SK-N-SH (cell line): Measurements from ENCODE around the gene TCF19. TPM values are rescaled to one million over a fixed set of nuclear protein-coding genes. Genes with fewer than 3 reads are reported as not detected.

Experiments
- CTCF ChIA-PET: fragments of 300-600, 350-600 bp; formaldehyde crosslinking; extraction: SDS; loops from one replicate; lab custom pipeline; 2021; lab: Yijun Ruan, JAX
- POLR2A ChIA-PET: fragments of 350-600 bp; sonication (Branson Sonifier 250); formaldehyde crosslinking; extraction: SDS; loops from one replicate; lab custom pipeline; 2020; ENCODE audit warnings: antibody characterized with exemption, inconsistent platforms; lab: Yijun Ruan, JAX
- DNase-seq: peaks from one replicate; pipeline ENCODE4 v3.0.0; 2012
- H2AFZ ChIP-seq: fragments of 200-600 bp; sonication (generic); 2 replicates; pipeline ENCODE4 v1.8.1; 2016; ENCODE audit warnings: antibody characterized with exemption, mild to moderate bottlenecking, low read depth
- H3F3A ChIP-seq: fragments of 200-600 bp; sonication (generic); replicated peaks from 2 replicates; pipeline ENCODE3; 2016; ENCODE audit warnings: antibody characterized with exemption, mild to moderate bottlenecking; ENCODE audit not compliant: insufficient read depth
- H3K27ac ChIP-seq, 2 experiments: fragments of 200-500 bp in 1 of 2; fragments of 200-600 bp in 1 of 2; sonication (Bioruptor generic) in 1 of 2; sonication (generic), shearing (Covaris generic) in 1 of 2; 2 replicates each; pipeline versions ENCODE4 v1.5.1 to v1.6.1; 2014 to 2016; ENCODE audit warnings: low read depth in 2 of 2, inconsistent platforms in 1 of 2, low read length in 1 of 2, mild to moderate bottlenecking in 1 of 2, mixed read lengths in 1 of 2
- H3K27me3 ChIP-seq: fragments of 200-600 bp; sonication (generic), shearing (Covaris generic); 2 replicates; pipeline ENCODE4 v1.6.1; 2016; ENCODE audit warnings: mixed run types; ENCODE audit not compliant: insufficient read depth
- H3K36me3 ChIP-seq, 2 experiments: fragments of 200-500 bp in 1 of 2; fragments of 200-600 bp in 1 of 2; sonication (Bioruptor generic) in 1 of 2; sonication (generic) in 1 of 2; replicated peaks in 1 of 2; 2 replicates each; pipeline versions ENCODE3 to v1.5.1; 2014 to 2016; ENCODE audit warnings: low read length in 1 of 2, mild to moderate bottlenecking in 1 of 2; ENCODE audit not compliant: insufficient read depth in 2 of 2, control insufficient read depth in 1 of 2
- H3K4me1 ChIP-seq, 2 experiments: fragments of 200-500 bp in 1 of 2; fragments of 200-600 bp in 1 of 2; sonication (Bioruptor generic) in 1 of 2; sonication (generic), shearing (Covaris generic) in 1 of 2; 2 replicates each; pipeline versions ENCODE4 v1.5.1 to v1.6.1; 2014 to 2016; ENCODE audit warnings: low read depth in 1 of 2, low read length in 1 of 2, mixed run types in 1 of 2; ENCODE audit not compliant: insufficient read depth in 2 of 2, control insufficient read depth in 1 of 2
- H3K4me2 ChIP-seq: fragments of 200-600 bp; sonication (generic), shearing (Covaris generic); 2 replicates; pipeline ENCODE4 v1.6.1; 2017; ENCODE audit warnings: mixed run types
- H3K4me3 ChIP-seq, 2 experiments: fragments of 200-500 bp in 1 of 2; fragments of 200-600 bp in 1 of 2; sonication (Bioruptor generic) in 1 of 2; sonication (generic), shearing (Covaris generic) in 1 of 2; 2 replicates each; pipeline versions ENCODE4 v1.5.1 to v1.8.1; 2014 to 2016; ENCODE audit warnings: low read depth in 2 of 2, inconsistent platforms in 1 of 2, low read length in 1 of 2, mild to moderate bottlenecking in 1 of 2, mixed read lengths in 1 of 2, moderate library complexity in 1 of 2
- H3K79me2 ChIP-seq: fragments of 200-600 bp; sonication (generic); 2 replicates; pipeline ENCODE4 v1.8.1; 2017; ENCODE audit warnings: mild to moderate bottlenecking; ENCODE audit not compliant: insufficient read depth
- H3K9ac ChIP-seq: fragments of 200-600 bp; sonication (generic); 2 replicates; pipeline ENCODE4 v1.6.1; 2017; ENCODE audit warnings: mixed run types
- H3K9me2 ChIP-seq: fragments of 200-600 bp; sonication (generic); 2 replicates; pipeline ENCODE4 v1.6.1; 2017; ENCODE audit warnings: mixed run types
- H3K9me3 ChIP-seq: fragments of 200-600 bp; sonication (generic); 2 replicates; pipeline ENCODE4 v1.6.1; 2017; ENCODE audit warnings: mixed run types, mild to moderate bottlenecking, moderate library complexity
- H4K20me1 ChIP-seq: fragments of 200-600 bp; sonication (generic); 2 replicates; pipeline ENCODE4 v1.6.1; 2017; ENCODE audit warnings: mild to moderate bottlenecking, mixed run types; ENCODE audit not compliant: insufficient read depth
- CHD2 ChIP-seq: fragments of 150-350 bp; IDR thresholded peaks from 2 replicates; pipeline ENCODE4 v1.6.1; 2018; ENCODE audit warnings: low read length; ENCODE audit not compliant: partially characterized antibody
- CTCF ChIP-seq: fragments of 200-600 bp; sonication (generic); IDR thresholded peaks from 2 replicates; pipeline ENCODE4 v1.6.1; 2017; ENCODE audit warnings: antibody characterized with exemption, mild to moderate bottlenecking, moderate library complexity
- FOXJ3 ChIP-seq: sonication (generic); formaldehyde crosslinking; IDR thresholded peaks from 2 replicates; pipeline ENCODE4 v1.5.1; 2020; ENCODE audit warnings: mild to moderate bottlenecking, missing genetic modification reagents
- FOXM1 ChIP-seq: IDR thresholded peaks from 2 replicates; pipeline ENCODE4 v1.4.0; 2012; ENCODE audit warnings: low read depth, mild to moderate bottlenecking
- GATA2 ChIP-seq: sonication (generic); formaldehyde crosslinking; IDR thresholded peaks from 2 replicates; pipeline ENCODE4 v1.5.0; 2020; ENCODE audit warnings: mild to moderate bottlenecking, missing genetic modification reagents
- MEF2A ChIP-seq: IDR thresholded peaks from 2 replicates; pipeline ENCODE4 v1.4.0; 2012; ENCODE audit warnings: low read depth, borderline replicate concordance
- MXI1 ChIP-seq: IDR thresholded peaks from 2 replicates; pipeline ENCODE4 v1.6.1; 2012; ENCODE audit warnings: mild to moderate bottlenecking, low read depth, low read length, improper control_type of control experiment
- NFIC ChIP-seq: IDR thresholded peaks from 2 replicates; pipeline ENCODE4 v1.4.0; 2012; ENCODE audit warnings: borderline replicate concordance
- NRF1 ChIP-seq: IDR thresholded peaks from 2 replicates; pipeline ENCODE4 v1.6.1; 2012; ENCODE audit warnings: low read depth, mild to moderate bottlenecking, low read length
- RAD21 ChIP-seq: IDR thresholded peaks from 2 replicates; pipeline ENCODE4 v1.6.1; 2012; ENCODE audit warnings: mild to moderate bottlenecking, low read length
- RCOR1 ChIP-seq: fragments of 150-350 bp; IDR thresholded peaks from 2 replicates; pipeline ENCODE4 v1.6.1; 2017; ENCODE audit warnings: antibody characterized with exemption, low read length
- REST ChIP-seq: IDR thresholded peaks from 2 replicates; pipeline ENCODE4 v1.6.1; 2012; ENCODE audit warnings: mild to moderate bottlenecking, low read depth, low read length, moderate library complexity
- RXRA ChIP-seq: IDR thresholded peaks from 2 replicates; pipeline ENCODE4 v1.4.0; 2012; ENCODE audit warnings: low read depth, mild to moderate bottlenecking, borderline replicate concordance
- SIN3A ChIP-seq: IDR thresholded peaks from 2 replicates; pipeline ENCODE4 v1.6.1; 2012; ENCODE audit warnings: low read depth, mild to moderate bottlenecking, low read length, moderate library complexity, borderline replicate concordance
- SMC3 ChIP-seq: IDR thresholded peaks from 2 replicates; pipeline ENCODE4 v1.6.1; 2012; ENCODE audit warnings: low read depth, low read length, improper control_type of control experiment
- TAF1 ChIP-seq: IDR thresholded peaks from 2 replicates; pipeline ENCODE4 v1.6.1; 2012; ENCODE audit warnings: low read depth, mild to moderate bottlenecking, low read length, moderate library complexity, borderline replicate concordance
- TEAD4 ChIP-seq: IDR thresholded peaks from 2 replicates; pipeline ENCODE4 v1.4.0; 2012; ENCODE audit warnings: mild to moderate bottlenecking, borderline replicate concordance; ENCODE audit not compliant: insufficient read depth
- USF2 ChIP-seq: fragments of 150-350 bp; IDR thresholded peaks from 2 replicates; pipeline ENCODE4 v1.6.1; 2017; ENCODE audit warnings: antibody characterized with exemption, low read length, low read depth, borderline replicate concordance
- WGBS: methylation state at CpG from one replicate; pipeline ENCODE4 v1.1.6; 2017; ENCODE audit warnings: low lambda C conversion rate; 5-methylcytosine and 5-hydroxymethylcytosine counted together
- polyA plus RNA-seq, 3 experiments: library from polyadenylated mRNA; depleted of rRNA; stranded (reverse); fragments of >200 nt; gene quantifications; 2 replicates each; pipeline ENCODE4 v1.2.3, GENCODE V29; 2012

The TCF19 gene
- polyA plus RNA-seq, 1 of the 3 experiments (the other 2 are of a cell fraction) = 9.3 TPM

- H3K9me3 ChIP-seq = no peaks in the 10 kb centered on the region
- no peaks in the 10 kb centered on the region for H3K4me1 ChIP-seq
- no peaks in the 10 kb centered on the region for H3F3A ChIP-seq
- WGBS = 89% methylated on average over 5 of the region's 5 CpGs
- no peaks in the 10 kb centered on the region for H3K27me3 ChIP-seq
- no peak overlapping the region for H3K9ac ChIP-seq
- CTCF ChIA-PET = interaction anchor here (0.8 to 2.6 kb wide), 3 partner anchors 19 to 192 kb away, joined by 3 to 9 read pairs (median 3); no protein-coding TSS in a partner anchor
- no peaks in the 10 kb centered on the region for H4K20me1 ChIP-seq
- no peaks in the 10 kb centered on the region for H3K36me3 ChIP-seq
- TF ChIP-seq SIN3A (no peak), MEF2A (no peak), RXRA (no peak), SMC3 (no peak), NRF1 (no peak)
- no peak for DNase-seq
- POLR2A ChIA-PET = no interaction called here
- no peak overlapping the region for H3K27ac ChIP-seq
- no peaks in the 10 kb centered on the region for H3K79me2 ChIP-seq
- no peak overlapping the region for H2AFZ ChIP-seq
- H3K9me2 ChIP-seq = no peaks in the 10 kb centered on the region
- H3K4me2 ChIP-seq = no peak overlapping the region
- H3K4me3 ChIP-seq = no peak overlapping the region
Measured at GRCh38 chr6:31174378-31174777, 16.0 kb downstream of the TCF19 start.

DNA sequence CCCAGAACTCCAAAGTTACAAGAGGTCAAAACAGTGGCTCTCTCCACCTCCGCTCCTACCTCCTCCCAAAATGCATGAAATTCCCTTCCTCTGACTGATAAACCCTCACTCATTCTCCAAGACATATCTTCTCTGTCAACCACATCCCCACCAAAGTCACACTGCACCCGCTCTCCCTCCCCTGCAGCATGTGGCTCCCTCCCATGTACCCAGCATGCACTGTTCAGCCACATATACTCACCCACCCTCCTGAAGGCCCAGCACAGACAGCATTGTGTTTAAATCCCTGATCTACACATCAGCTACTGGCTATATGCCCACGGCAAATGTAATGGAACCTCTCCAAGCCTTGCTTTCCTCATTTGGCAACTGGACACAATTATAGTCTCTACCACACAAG is 17.6 kb downstream of the TCF19 start:
- Histone ChIP-seq H3K4me1 (no peaks in the 10 kb centered on the region), H3K27me3 (no peaks in the 10 kb centered on the region), H3F3A (no peaks in the 10 kb centered on the region), H3K27ac (no peak overlapping the region), H3K36me3 (no peaks in the 10 kb centered on the region), H3K4me3 (no peak overlapping the region), H2AFZ (no peak overlapping the region), H3K79me2 (no peaks in the 10 kb centered on the region), H3K9me3 (no peaks in the 10 kb centered on the region), H3K9ac (no peak overlapping the region), H4K20me1 (no peaks in the 10 kb centered on the region), H3K9me2 (no peaks in the 10 kb centered on the region), H3K4me2 (no peak overlapping the region)
- no peak for TF ChIP-seq RAD21
- TF ChIP-seq TEAD4 = no peak
- no peak for TF ChIP-seq TAF1
- TF ChIP-seq FOXM1 = no peak
- no peak for TF ChIP-seq RCOR1
- no peak for TF ChIP-seq MXI1
- TF ChIP-seq NFIC = no peak
- TF ChIP-seq USF2 = no peak
- no peak for TF ChIP-seq FOXJ3 (CRISPR knock-in tag)
- no peak for TF ChIP-seq CHD2
- no peak for TF ChIP-seq REST
- no peak for TF ChIP-seq CTCF
- no peak for TF ChIP-seq GATA2
- 71% methylated on average over 3 of the region's 3 CpGs for WGBS
- DNase-seq = no peak
- ChIA-PET CTCF (interaction anchor here (1.0 to 2.6 kb wide), 2 partner anchors 16 to 39 kb away, joined by 3 to 9 read pairs; no protein-coding TSS in a partner anchor), POLR2A (no interaction called here)
